Calu3 (cell line): ENCODE results near the gene ASB10. TPM values are rescaled to one million over a fixed set of nuclear protein-coding genes. Genes with fewer than 3 reads are reported as not detected.

Source experiments
- BruUV-seq: library from RNA; stranded (reverse); fragments of 400-500 nt; replicated peaks from 2 replicates; lab custom pipeline; 2021; lab: Mats Ljungman, UMichigan
- CTCF ChIA-PET: fragments of 300-600 bp; sonication (Branson Sonifier 250); formaldehyde crosslinking; loops from one replicate; lab custom pipeline; 2022; ENCODE audit warnings: antibody characterized with exemption; lab: Charles Lee
- DNase-seq: peaks from one replicate; pipeline ENCODE4 v3.0.0; 2022
- H3K27ac Mint-ChIP-seq: one replicate; pipeline ENCODE4 v1.8.0; 2022; ENCODE audit warnings: mixed read lengths; ENCODE audit not compliant: unreplicated experiment
- H3K27me3 Mint-ChIP-seq: one replicate; pipeline ENCODE4 v1.8.0; 2022; ENCODE audit warnings: mixed read lengths; ENCODE audit not compliant: unreplicated experiment
- H3K36me3 Mint-ChIP-seq: one replicate; pipeline ENCODE4 v1.8.0; 2022; ENCODE audit warnings: mild to moderate bottlenecking, moderate library complexity, mixed read lengths; ENCODE audit not compliant: insufficient read depth, unreplicated experiment
- H3K4me1 Mint-ChIP-seq: one replicate; pipeline ENCODE4 v1.8.0; 2022; ENCODE audit warnings: mild to moderate bottlenecking, low read depth, mixed read lengths; ENCODE audit not compliant: unreplicated experiment
- H3K4me3 Mint-ChIP-seq: one replicate; pipeline ENCODE4 v1.8.0; 2022; ENCODE audit warnings: mild to moderate bottlenecking, low read depth, moderate library complexity, mixed read lengths; ENCODE audit not compliant: unreplicated experiment
- H3K9me3 Mint-ChIP-seq: one replicate; pipeline ENCODE4 v1.8.0; 2022; ENCODE audit warnings: low read depth, mixed read lengths; ENCODE audit not compliant: unreplicated experiment
- intact Hi-C: fragments of 100-400 bp; cut with micrococcal nuclease; formaldehyde crosslinking; loops from one replicate; pipeline ENCODE4 v1.10.0; 2022; ENCODE audit not compliant: unreplicated experiment
- total RNA-seq: library from RNA; stranded (reverse); gene quantifications from 2 replicates; pipeline ENCODE4 v1.2.3, GENCODE V29; 2022
- TF ChIP-seq, protein P1 (sequence below): fragments of 200-600 bp; IDR thresholded peaks from one replicate; pipeline ENCODE4 v1.8.0; 2022; ENCODE audit warnings: antibody characterized with exemption; ENCODE audit not compliant: unreplicated experiment

ASB10 gene
- total RNA-seq, 1 experiment from 2014 or later: not detected

DNA sequence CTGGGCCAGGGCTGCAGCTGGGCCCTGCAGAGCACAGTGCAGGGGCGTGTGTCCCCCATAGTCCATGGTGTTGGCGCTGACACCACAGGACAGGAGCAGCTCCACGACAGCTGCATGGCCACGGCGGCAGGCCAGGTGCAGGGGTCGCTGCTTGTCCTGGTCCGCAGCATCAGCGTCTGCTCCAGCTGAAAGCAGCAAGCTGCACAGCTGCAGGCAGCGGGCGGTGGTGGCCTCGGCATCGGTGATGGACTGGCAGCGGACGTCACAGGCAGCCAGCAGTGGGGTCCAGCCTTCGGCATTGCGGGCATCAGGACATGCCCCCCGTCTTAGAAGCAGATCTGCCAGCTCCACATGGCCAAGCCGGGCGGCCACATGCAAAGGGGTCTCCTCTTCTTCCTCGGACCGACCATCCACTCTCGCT lies 6.0 kb downstream of the ASB10 start:
- intact Hi-C loops: no loop called here
- no peak overlapping the region for H3K4me3 Mint-ChIP-seq
- no TSS peak for BruUV-seq
- no peaks in the 10 kb centered on the region for H3K4me1 Mint-ChIP-seq
- TF ChIP-seq, protein P1, sequence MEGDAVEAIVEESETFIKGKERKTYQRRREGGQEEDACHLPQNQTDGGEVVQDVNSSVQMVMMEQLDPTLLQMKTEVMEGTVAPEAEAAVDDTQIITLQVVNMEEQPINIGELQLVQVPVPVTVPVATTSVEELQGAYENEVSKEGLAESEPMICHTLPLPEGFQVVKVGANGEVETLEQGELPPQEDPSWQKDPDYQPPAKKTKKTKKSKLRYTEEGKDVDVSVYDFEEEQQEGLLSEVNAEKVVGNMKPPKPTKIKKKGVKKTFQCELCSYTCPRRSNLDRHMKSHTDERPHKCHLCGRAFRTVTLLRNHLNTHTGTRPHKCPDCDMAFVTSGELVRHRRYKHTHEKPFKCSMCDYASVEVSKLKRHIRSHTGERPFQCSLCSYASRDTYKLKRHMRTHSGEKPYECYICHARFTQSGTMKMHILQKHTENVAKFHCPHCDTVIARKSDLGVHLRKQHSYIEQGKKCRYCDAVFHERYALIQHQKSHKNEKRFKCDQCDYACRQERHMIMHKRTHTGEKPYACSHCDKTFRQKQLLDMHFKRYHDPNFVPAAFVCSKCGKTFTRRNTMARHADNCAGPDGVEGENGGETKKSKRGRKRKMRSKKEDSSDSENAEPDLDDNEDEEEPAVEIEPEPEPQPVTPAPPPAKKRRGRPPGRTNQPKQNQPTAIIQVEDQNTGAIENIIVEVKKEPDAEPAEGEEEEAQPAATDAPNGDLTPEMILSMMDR: no peak
- CTCF ChIA-PET: no interaction called here
- DNase-seq: no peak
- H3K27ac Mint-ChIP-seq: no peak overlapping the region
- peaks cover 73% of the 10 kb centered on the region for H3K27me3 Mint-ChIP-seq
- no peaks in the 10 kb centered on the region for H3K9me3 Mint-ChIP-seq
- no peaks in the 10 kb centered on the region for H3K36me3 Mint-ChIP-seq

DNA sequence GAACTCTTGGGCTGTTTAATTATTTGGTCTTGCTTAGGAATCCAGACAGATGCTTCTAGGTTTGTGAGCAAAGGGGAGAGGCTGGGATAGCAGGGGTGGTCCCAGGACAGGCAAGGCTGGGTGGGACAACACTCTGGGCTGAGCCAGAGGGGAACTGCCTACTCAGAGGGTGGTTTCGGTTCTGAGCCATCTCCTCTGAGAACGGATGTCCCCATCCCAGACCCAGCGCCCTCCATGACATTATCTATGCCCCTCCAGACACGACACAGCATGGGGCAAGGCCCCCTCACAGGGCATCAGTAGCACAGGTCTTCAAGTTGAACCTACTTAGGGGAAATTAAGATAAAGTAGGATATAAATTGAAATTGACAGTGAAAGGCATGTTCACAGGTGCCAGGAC lies 7.1 kb downstream of the ASB10 start:
- intact Hi-C loops: no loop called here
- CTCF ChIA-PET: no interaction called here

DNA sequence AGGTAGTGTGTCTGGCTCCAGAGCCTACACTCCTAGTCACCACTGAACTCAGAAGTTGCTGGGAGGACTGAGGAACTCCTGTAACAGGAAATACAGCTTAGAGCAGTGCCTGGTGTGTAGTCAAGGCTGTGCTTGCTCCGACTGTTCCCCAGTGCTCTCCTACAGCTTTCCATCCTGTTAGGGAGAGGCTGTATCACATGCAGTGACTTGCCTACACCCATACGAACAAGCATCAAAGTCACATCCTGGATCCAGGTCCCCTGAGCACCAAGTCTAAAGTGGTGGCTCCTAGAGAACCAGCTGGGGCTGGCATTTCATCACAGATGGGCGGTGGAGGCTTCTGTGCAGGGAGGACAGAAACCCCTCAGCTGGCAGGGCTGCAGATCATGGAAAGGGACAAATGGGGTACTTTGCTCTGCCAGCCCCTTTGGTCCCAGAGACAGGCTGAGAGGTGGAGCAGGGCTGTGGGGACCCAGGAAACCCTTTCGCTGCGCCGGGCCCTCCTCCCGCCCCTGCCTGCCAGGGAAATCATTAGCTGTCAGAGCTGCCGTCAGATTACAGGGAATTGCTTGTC lies 7.7 kb downstream of the ASB10 start:
- Mint-ChIP-seq H3K27me3 (peaks cover 88% of the 10 kb centered on the region), H3K4me1 (no peaks in the 10 kb centered on the region), H3K4me3 (no peak overlapping the region), H3K36me3 (no peaks in the 10 kb centered on the region), H3K27ac (no peak overlapping the region), H3K9me3 (no peaks in the 10 kb centered on the region)
- no TSS peak for BruUV-seq
- no peak for DNase-seq
- TF ChIP-seq, protein P1: no peak
- CTCF ChIA-PET: interaction anchor here (0.6 to 1.5 kb wide), 2 partner anchors 8 to 56 kb away, joined by 3 read pairs; no protein-coding TSS in a partner anchor
- intact Hi-C loops: no loop called here

More for the DNA sequence above, 7.1 kb downstream of the ASB10 start:
- Mint-ChIP-seq H3K9me3 (no peaks in the 10 kb centered on the region), H3K4me1 (no peaks in the 10 kb centered on the region), H3K36me3 (no peaks in the 10 kb centered on the region), H3K27me3 (peaks cover 83% of the 10 kb centered on the region), H3K4me3 (no peak overlapping the region), H3K27ac (no peak overlapping the region)
- DNase-seq: no peak
- TF ChIP-seq, protein P1: no peak
- no TSS peak for BruUV-seq

DNA sequence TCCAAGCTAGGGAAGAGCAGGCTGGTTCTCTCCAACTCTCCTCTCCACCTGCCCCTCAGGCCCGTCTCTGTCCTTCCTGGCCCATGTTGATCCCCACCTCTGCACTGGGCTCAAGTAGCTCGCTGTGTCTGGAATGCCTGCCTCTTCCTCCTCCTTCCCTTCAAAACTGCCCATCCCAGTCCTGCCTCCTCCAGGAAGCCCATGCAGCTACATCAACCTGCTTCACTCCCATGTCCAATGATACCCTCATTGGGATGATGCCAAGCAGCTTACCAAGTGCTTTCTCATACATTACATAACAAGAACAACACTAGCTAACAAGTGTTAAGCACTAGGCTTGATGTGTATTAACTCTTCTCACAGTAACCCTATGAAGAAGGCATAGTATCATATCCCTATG lies 8.2 kb downstream of the ASB10 start:
- Mint-ChIP-seq H3K4me3 (no peak overlapping the region), H3K27ac (no peak overlapping the region), H3K36me3 (no peaks in the 10 kb centered on the region), H3K4me1 (no peaks in the 10 kb centered on the region), H3K9me3 (no peaks in the 10 kb centered on the region), H3K27me3 (peaks cover 94% of the 10 kb centered on the region)
- TF ChIP-seq, protein P1: no peak
- BruUV-seq: no TSS peak
- intact Hi-C loops: no loop called here
- no peak for DNase-seq
- CTCF ChIA-PET: interaction anchor here (1.5 kb wide), 1 partner anchor 55 kb away, joined by 3 read pairs; no protein-coding TSS in a partner anchor
